HepG2 (cell line): ENCODE results near the gene TRIM69. TPM values are rescaled to one million over a fixed set of nuclear protein-coding genes. Genes with fewer than 3 reads are reported as not detected.

Experiments used
- ATAC-seq: fragments of 200-7000 bp; cut with Tn5 transposase; 3 replicates; pipeline ENCODE4 v1.9.1; 2020; ENCODE audit warnings: mild to moderate bottlenecking, moderate library complexity
- BruUV-seq: library from RNA; stranded (reverse); fragments of 400-500 nt; replicated peaks from 2 replicates; lab custom pipeline; 2021; lab: Mats Ljungman, UMichigan
- CTCF ChIA-PET: fragments of 300-600 bp; formaldehyde crosslinking; extraction: SDS; loops from one replicate; lab custom pipeline; 2021; ENCODE audit warnings: low total read pairs, inconsistent platforms, low intra/inter-chr PET ratio; lab: Yijun Ruan, JAX
- POLR2A ChIA-PET: fragments of 350-600 bp; sonication (Branson Sonifier 250); formaldehyde crosslinking; loops from one replicate; lab custom pipeline; 2020; ENCODE audit warnings: antibody characterized with exemption, inconsistent platforms; lab: Yijun Ruan, JAX
- DNase-seq: peaks from one replicate; pipeline ENCODE4 v3.0.0-alpha.2; 2015; ENCODE audit warnings: low spot score
- FAIRE-seq: peaks from 3 replicates; lab custom pipeline; 2011; peaks lifted over from hg19 to GRCh38; lab: Jason Lieb, UNC
- H2AFZ ChIP-seq: one replicate; pipeline ENCODE4 v1.6.1; 2011; ENCODE audit warnings: low read length, inconsistent platforms
- H3K27ac ChIP-seq: fragments of 300-600 bp; 3 replicates; pipeline ENCODE4 v1.8.0; 2011; ENCODE audit warnings: mixed run types, mild to moderate bottlenecking, mixed read lengths, low read length, inconsistent platforms; ENCODE audit not compliant: insufficient read depth; ENCODE audit errors: extremely low read length
- H3K27me3 ChIP-seq, 2 experiments: fragments of 200-600 bp in 1 of 2; 2 replicates in 1 of 2; 3 replicates in 1 of 2; pipeline versions ENCODE4 v1.6.0 to v1.8.0; 2011; ENCODE audit warnings: low read length in 2 of 2, mild to moderate bottlenecking in 2 of 2, moderate library complexity in 2 of 2, inconsistent platforms in 1 of 2; ENCODE audit not compliant: insufficient read depth in 2 of 2, control insufficient read depth in 1 of 2
- H3K36me3 ChIP-seq, 2 experiments: fragments of 200-600 bp in 1 of 2; replicated peaks in 1 of 2; 2 replicates in 1 of 2; 3 replicates in 1 of 2; pipeline versions ENCODE4 v1.5.1 to v1.8.0; 2011; ENCODE audit warnings: low read length in 2 of 2, inconsistent platforms in 1 of 2; ENCODE audit not compliant: insufficient read depth in 2 of 2, control insufficient read depth in 1 of 2
- H3K4me1 ChIP-seq: 2 replicates; pipeline ENCODE4 v1.5.1; 2012; ENCODE audit warnings: low read length, inconsistent platforms; ENCODE audit not compliant: insufficient read depth
- H3K4me2 ChIP-seq: 2 replicates; pipeline ENCODE4 v1.6.0; 2011; ENCODE audit warnings: low read depth, low read length, inconsistent platforms
- H3K4me3 ChIP-seq, 3 experiments: fragments of 200-600 bp in 1 of 3; sonication (generic), shearing (Covaris generic) in 1 of 3; replicated peaks in 1 of 3; 2 replicates each; pipeline ENCODE4 v1.5.1; 2011 to 2016; ENCODE audit warnings: low read length in 3 of 3, inconsistent platforms in 2 of 3, low read depth in 2 of 3, mild to moderate bottlenecking in 2 of 3, control low read depth in 1 of 3, mixed read lengths in 1 of 3; ENCODE audit not compliant: insufficient read depth in 1 of 3
- H3K79me2 ChIP-seq: one replicate; pipeline ENCODE4 v1.6.1; 2011; ENCODE audit warnings: low read length, inconsistent platforms; ENCODE audit not compliant: insufficient read depth
- H3K9ac ChIP-seq: 2 replicates; pipeline ENCODE4 v1.6.0; 2011; ENCODE audit warnings: mild to moderate bottlenecking, low read depth, low read length, inconsistent platforms; ENCODE audit not compliant: insufficient read depth
- H3K9me3 ChIP-seq: 2 replicates; pipeline ENCODE4 v1.5.1; 2012; ENCODE audit warnings: mild to moderate bottlenecking, low read length
- H4K20me1 ChIP-seq: 2 replicates; pipeline ENCODE4 v1.6.0; 2011; ENCODE audit warnings: inconsistent platforms, mild to moderate bottlenecking, low read length, moderate library complexity; ENCODE audit not compliant: insufficient read depth
- KIAA2018 ChIP-seq: sonication (generic); formaldehyde crosslinking; IDR thresholded peaks from 2 replicates; pipeline ENCODE4 v1.5.0; 2020; ENCODE audit warnings: mild to moderate bottlenecking, missing genetic modification reagents, borderline replicate concordance
- ZNF839 ChIP-seq: sonication (generic); formaldehyde crosslinking; IDR thresholded peaks from 2 replicates; pipeline ENCODE4 v1.4.0; 2020; ENCODE audit warnings: missing genetic modification reagents, mild to moderate bottlenecking, borderline replicate concordance
- WGBS: methylation state at CpG from one replicate; pipeline ENCODE4 v1.1.6; 2017; ENCODE audit warnings: low lambda C conversion rate; 5-methylcytosine and 5-hydroxymethylcytosine counted together
- in situ Hi-C: cut with HindIII; loops from 2 replicates; pipeline ENCODE4 v1.10.0; 2017; ENCODE audit warnings: low pct_unique_long_range_greater_than_20kb; ENCODE audit not compliant: extremely low pct_ligation_motif_present
- intact Hi-C: fragments of 100-400 bp; cut with micrococcal nuclease; formaldehyde crosslinking; loops from one replicate; pipeline ENCODE4 v1.10.0; 2022; ENCODE audit not compliant: unreplicated experiment
- polyA plus RNA-seq, 8 experiments: library from polyadenylated mRNA; depleted of rRNA in 3 of 8; stranded (reverse) in 7 of 8; unstranded in 1 of 8; fragments of >200 nt; fragmentation: Illumina TruSeq in 4 of 8; extraction: Trizol in 4 of 8; gene quantifications; 2 replicates each; pipeline versions ENCODE4 v1.2.1 to v1.2.3, GENCODE V29; 2011 to 2016; ENCODE audit warnings: low read depth in 4 of 8, missing spikeins in 1 of 8, mixed read lengths in 1 of 8; ENCODE audit not compliant: insufficient read depth in 1 of 8
- total RNA-seq, 5 experiments: library from RNA; depleted of rRNA; stranded (reverse); fragments of >200 nt; fragmentation: Illumina TruSeq; extraction: Trizol; gene quantifications; 2 replicates each; pipeline ENCODE4 v1.2.3, GENCODE V29; 2016; ENCODE audit warnings: low read depth in 1 of 5
- TF ChIP-seq, protein P1 (sequence below): sonication (generic); formaldehyde crosslinking; IDR thresholded peaks from 2 replicates; pipeline ENCODE4 v1.4.0; 2020; ENCODE audit warnings: missing genetic modification reagents

Gene TRIM69
- total and polyA plus RNA-seq, 2 of the 13 experiments (the other 11 are each of a cell fraction or from before 2014, with no cell fraction given) = 2.6 to 3.2 TPM

DNA sequence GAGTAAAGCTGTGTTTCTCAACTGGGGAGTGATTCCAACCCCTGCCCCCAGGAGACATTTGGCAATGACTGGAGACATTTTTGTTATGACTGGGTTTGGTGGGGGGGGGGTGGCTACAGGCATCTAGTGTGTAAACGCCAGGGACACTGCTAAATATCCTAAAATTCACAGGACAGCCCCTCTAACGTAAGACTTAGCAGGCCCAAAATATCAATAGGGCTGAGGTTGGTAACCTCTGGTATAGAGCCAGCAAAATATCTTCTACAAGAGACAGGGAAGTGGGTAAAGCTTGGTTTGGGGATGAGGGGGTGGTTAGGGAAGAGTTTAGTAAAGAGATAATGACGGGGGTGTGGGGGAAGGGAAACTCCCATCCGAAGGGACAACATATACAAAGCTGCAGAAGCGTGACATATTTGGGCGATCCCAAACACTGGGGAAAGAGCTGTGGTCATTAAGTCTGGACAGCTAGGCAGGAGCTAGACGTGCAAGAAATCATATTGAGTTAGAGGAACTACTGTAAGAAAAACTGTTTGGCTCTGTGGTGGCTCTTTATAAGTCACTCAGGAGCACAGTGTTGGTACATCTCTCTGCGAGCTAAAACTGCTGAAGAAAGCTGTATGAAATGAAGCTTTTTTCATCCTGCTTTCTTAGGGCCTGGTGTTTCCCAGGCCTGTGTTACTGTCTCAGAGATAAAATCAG, 697 bp upstream of the TRIM69 start:
- FAIRE-seq = no peak
- Histone ChIP-seq H2AFZ (no peak overlapping the region), H4K20me1 (no peaks in the 10 kb centered on the region), H3K9me3 (no peaks in the 10 kb centered on the region)
- CTCF ChIA-PET = no interaction called here
- no TSS peak for BruUV-seq
- TF ChIP-seq, protein P1, sequence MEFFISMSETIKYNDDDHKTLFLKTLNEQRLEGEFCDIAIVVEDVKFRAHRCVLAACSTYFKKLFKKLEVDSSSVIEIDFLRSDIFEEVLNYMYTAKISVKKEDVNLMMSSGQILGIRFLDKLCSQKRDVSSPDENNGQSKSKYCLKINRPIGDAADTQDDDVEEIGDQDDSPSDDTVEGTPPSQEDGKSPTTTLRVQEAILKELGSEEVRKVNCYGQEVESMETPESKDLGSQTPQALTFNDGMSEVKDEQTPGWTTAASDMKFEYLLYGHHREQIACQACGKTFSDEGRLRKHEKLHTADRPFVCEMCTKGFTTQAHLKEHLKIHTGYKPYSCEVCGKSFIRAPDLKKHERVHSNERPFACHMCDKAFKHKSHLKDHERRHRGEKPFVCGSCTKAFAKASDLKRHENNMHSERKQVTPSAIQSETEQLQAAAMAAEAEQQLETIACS = no peak
- no peak for TF ChIP-seq KIAA2018 (CRISPR knock-in tag)
- TF ChIP-seq ZNF839 = no peak
- TF ChIP-seq, all 625 proteins: peak for 0
- no peaks in the 10 kb centered on the region for H3K27me3 ChIP-seq
- DNase-seq (no peak), ATAC-seq (no peak)
- POLR2A ChIA-PET = interaction anchor here (4.0 to 4.6 kb wide), 2 partner anchors 24 to 73 kb away, joined by 32 to 45 read pairs; partner anchors contain the start of genes B2M, PATL2 and SPG11
- H3K36me3 ChIP-seq = no peaks in the 10 kb centered on the region
- intact Hi-C loops (loop anchor here (5.0 kb wide), 1 partner anchor 153 kb away; no protein-coding TSS in a partner anchor), in situ Hi-C loops (loop anchor here (5.0 to 10.0 kb wide), 2 partner anchors 73 to 151 kb away; partner anchors contain the start of gene SPG11)
- H3K4me3 ChIP-seq = no peak overlapping the region
- 56% methylated on average over 8 of the region's 8 CpGs for WGBS
- H3K9ac ChIP-seq = no peak overlapping the region
- H3K4me1 ChIP-seq = no peaks in the 10 kb centered on the region; the same call in 1 of the 2 replicates
- no peak overlapping the region for H3K4me2 ChIP-seq
- no peaks in the 10 kb centered on the region for H3K79me2 ChIP-seq
- H3K27ac ChIP-seq = no peak overlapping the region
